WTC11 (cell line): ENCODE results near the gene ICOS. TPM values are rescaled to one million over a fixed set of nuclear protein-coding genes. Genes with fewer than 3 reads are reported as not detected.
"Not testable (repeated sequence)": the region's sequence is repeated elsewhere in the genome, so short reads cannot be mapped to it uniquely, and the experiment has no call there.

Experiments
- ATAC-seq: fragments of 200-7000 bp; cut with Tn5 transposase; 2 replicates; pipeline ENCODE4 v1.10.0; 2021; ENCODE audit warnings: mild to moderate bottlenecking, moderate library complexity
- CTCF ChIA-PET: fragments of 300-600 bp; sonication (Branson Sonifier 250); formaldehyde crosslinking; loops from one replicate; lab custom pipeline; 2021; ENCODE audit warnings: antibody characterized with exemption; lab: Charles Lee
- POLR2A ChIA-PET: fragments of 350-600 bp; sonication (Branson Sonifier 250); formaldehyde crosslinking; loops from one replicate; lab custom pipeline; 2021; ENCODE audit warnings: antibody characterized with exemption; lab: Charles Lee
- DNase-seq: peaks from one replicate; pipeline ENCODE4 v3.0.0; 2021; ENCODE audit warnings: low spot score
- H3K27ac Mint-ChIP-seq: 2 replicates; pipeline ENCODE4 v1.8.0; 2021; ENCODE audit warnings: mixed read lengths
- H3K27me3 Mint-ChIP-seq: 2 replicates; pipeline ENCODE4 v1.8.0; 2021; ENCODE audit warnings: low read depth, mild to moderate bottlenecking, moderate library complexity, mixed read lengths
- H3K36me3 Mint-ChIP-seq: 2 replicates; pipeline ENCODE4 v1.8.0; 2021; ENCODE audit warnings: mixed read lengths
- H3K4me1 Mint-ChIP-seq: 2 replicates; pipeline ENCODE4 v1.8.0; 2022; ENCODE audit warnings: mixed read lengths
- H3K4me3 Mint-ChIP-seq: 2 replicates; pipeline ENCODE4 v1.8.0; 2021; ENCODE audit warnings: mild to moderate bottlenecking, moderate library complexity, mixed read lengths
- H3K9me3 Mint-ChIP-seq: 2 replicates; pipeline ENCODE4 v1.8.0; 2021; ENCODE audit warnings: mixed read lengths
- CDX4 ChIP-seq: fragments of 250-450 bp; sonication (Bioruptor Pico); IDR thresholded peaks from 2 replicates; pipeline ENCODE4 v1.9.0; 2021; ENCODE audit warnings: moderate library complexity, mild to moderate bottlenecking, inconsistent platforms, borderline replicate concordance
- EMX1 ChIP-seq: fragments of 250-450 bp; sonication (Bioruptor Pico); IDR thresholded peaks from 2 replicates; pipeline ENCODE4 v1.8.0; 2021; ENCODE audit warnings: mild to moderate bottlenecking
- FOXJ3 ChIP-seq: sonication (generic); formaldehyde crosslinking; IDR thresholded peaks from 2 replicates; pipeline ENCODE4 v1.9.0; 2021; ENCODE audit warnings: missing genetic modification reagents, mild to moderate bottlenecking, borderline replicate concordance
- FOXP1 ChIP-seq: sonication (generic); formaldehyde crosslinking; IDR thresholded peaks from 2 replicates; pipeline ENCODE4 v1.8.0; 2022; ENCODE audit warnings: missing genetic modification reagents, mild to moderate bottlenecking, moderate library complexity, borderline replicate concordance
- GTF2I ChIP-seq: fragments of 250-450 bp; sonication (Bioruptor Pico); conservative IDR thresholded peaks from 2 replicates; pipeline ENCODE4 v1.4.0; 2021; ENCODE audit warnings: mild to moderate bottlenecking
- NFE2L1 ChIP-seq: sonication (generic); formaldehyde crosslinking; IDR thresholded peaks from 2 replicates; pipeline ENCODE4 v1.8.1; 2023; ENCODE audit warnings: missing genetic modification reagents
- NFYB ChIP-seq: sonication (generic); formaldehyde crosslinking; conservative IDR thresholded peaks from 2 replicates; pipeline ENCODE4 v1.8.0; 2022; ENCODE audit warnings: low read depth, missing genetic modification reagents
- NR1H2 ChIP-seq: sonication (generic); formaldehyde crosslinking; IDR thresholded peaks from 2 replicates; pipeline ENCODE4 v1.9.0; 2021; ENCODE audit warnings: mild to moderate bottlenecking, moderate library complexity, missing genetic modification reagents
- PRDM15 ChIP-seq: sonication (generic); formaldehyde crosslinking; IDR thresholded peaks from 2 replicates; pipeline ENCODE4 v1.8.0; 2022; ENCODE audit warnings: missing genetic modification reagents
- RELA ChIP-seq: sonication (generic); formaldehyde crosslinking; IDR thresholded peaks from 2 replicates; pipeline ENCODE4 v1.8.1; 2022; ENCODE audit warnings: missing genetic modification reagents, mild to moderate bottlenecking, borderline replicate concordance
- SP1 ChIP-seq: sonication (generic); formaldehyde crosslinking; conservative IDR thresholded peaks from 2 replicates; pipeline ENCODE4 v1.8.1; 2022; ENCODE audit warnings: missing genetic modification reagents
- TCF7 ChIP-seq: sonication (generic); formaldehyde crosslinking; IDR thresholded peaks from 2 replicates; pipeline ENCODE4 v1.8.0; 2022; ENCODE audit warnings: mild to moderate bottlenecking, low read depth, missing genetic modification reagents, moderate library complexity
- TEAD4 ChIP-seq: sonication (generic); formaldehyde crosslinking; IDR thresholded peaks from 2 replicates; pipeline ENCODE4 v1.8.0; 2022; ENCODE audit warnings: mild to moderate bottlenecking, missing genetic modification reagents
- TP53 ChIP-seq: sonication (generic); formaldehyde crosslinking; IDR thresholded peaks from 2 replicates; pipeline ENCODE4 v1.8.1; 2023; ENCODE audit warnings: mild to moderate bottlenecking, missing genetic modification reagents
- ZNF121 ChIP-seq: sonication (generic); formaldehyde crosslinking; IDR thresholded peaks from 2 replicates; pipeline ENCODE4 v1.8.0; 2023; ENCODE audit warnings: missing genetic modification reagents
- ZNF138 ChIP-seq: sonication (generic); formaldehyde crosslinking; conservative IDR thresholded peaks from 2 replicates; pipeline ENCODE4 v1.8.1; 2022; ENCODE audit warnings: mild to moderate bottlenecking, moderate library complexity, missing genetic modification reagents
- ZNF317 ChIP-seq: sonication (generic); formaldehyde crosslinking; IDR thresholded peaks from 2 replicates; pipeline ENCODE4 v1.8.1; 2023; ENCODE audit warnings: low read depth, mild to moderate bottlenecking, moderate library complexity, missing genetic modification reagents, borderline replicate concordance
- ZNF416 ChIP-seq: fragments of 250-450 bp; sonication (Bioruptor Pico); IDR thresholded peaks from 2 replicates; pipeline ENCODE4 v1.9.0; 2021; ENCODE audit warnings: mild to moderate bottlenecking, inconsistent platforms
- ZNF671 ChIP-seq: fragments of 250-450 bp; sonication (Bioruptor Pico); IDR thresholded peaks from 2 replicates; pipeline ENCODE4 v1.8.0; 2021; ENCODE audit warnings: mild to moderate bottlenecking
- total RNA-seq: library from RNA; stranded (reverse); gene quantifications from 3 replicates; pipeline ENCODE4 v1.2.3, GENCODE V29; 2021
- TF ChIP-seq, protein P1 (sequence below): sonication (generic); formaldehyde crosslinking; conservative IDR thresholded peaks from 2 replicates; pipeline ENCODE4 v1.8.1; 2022; ENCODE audit warnings: mild to moderate bottlenecking, missing genetic modification reagents
- TF ChIP-seq, protein P2 (sequence below): sonication (generic); formaldehyde crosslinking; IDR thresholded peaks from 2 replicates; pipeline ENCODE4 v1.8.0; 2022; ENCODE audit warnings: mild to moderate bottlenecking, missing genetic modification reagents
- TF ChIP-seq, protein P3 (sequence below): fragments of 250-450 bp; sonication (Bioruptor Pico); IDR thresholded peaks from 2 replicates; pipeline ENCODE4 v1.9.0; 2021; ENCODE audit warnings: mild to moderate bottlenecking
- TF ChIP-seq, protein P4 (sequence below): sonication (generic); formaldehyde crosslinking; IDR thresholded peaks from 2 replicates; pipeline ENCODE4 v1.8.1; 2022; ENCODE audit warnings: mild to moderate bottlenecking, moderate library complexity, missing genetic modification reagents

The ICOS gene
- total RNA-seq, 1 experiment from 2014 or later = 0.11 TPM

GRCh38 chr2:203937788-203938187 lies 1.2 kb downstream of the ICOS start (continued):
- TF ChIP-seq PRDM15 (CRISPR knock-in tag) (no peak), NFE2L1 (CRISPR knock-in tag) (no peak), NR1H2 (CRISPR knock-in tag) (no peak), FOXJ3 (CRISPR knock-in tag) (no peak), RELA (no peak), ZNF317 (CRISPR knock-in tag) (no peak), TEAD4 (CRISPR knock-in tag) (no peak)
- TF ChIP-seq, protein P1, sequence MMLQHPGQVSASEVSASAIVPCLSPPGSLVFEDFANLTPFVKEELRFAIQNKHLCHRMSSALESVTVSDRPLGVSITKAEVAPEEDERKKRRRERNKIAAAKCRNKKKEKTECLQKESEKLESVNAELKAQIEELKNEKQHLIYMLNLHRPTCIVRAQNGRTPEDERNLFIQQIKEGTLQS = no peak

- Mint-ChIP-seq H3K27me3 (no peaks in the 10 kb centered on the region), H3K4me3 (no peak overlapping the region), H3K27ac (no peak overlapping the region), H3K9me3 (peaks cover 27% of the 10 kb centered on the region), H3K4me1 (peaks cover 13% of the 10 kb centered on the region), H3K36me3 (peaks cover 6% of the 10 kb centered on the region)
- POLR2A ChIA-PET = no interaction called here
- DNase-seq = no peak
- CTCF ChIA-PET = no interaction called here
- no peak for ATAC-seq
- TF ChIP-seq, protein P2, sequence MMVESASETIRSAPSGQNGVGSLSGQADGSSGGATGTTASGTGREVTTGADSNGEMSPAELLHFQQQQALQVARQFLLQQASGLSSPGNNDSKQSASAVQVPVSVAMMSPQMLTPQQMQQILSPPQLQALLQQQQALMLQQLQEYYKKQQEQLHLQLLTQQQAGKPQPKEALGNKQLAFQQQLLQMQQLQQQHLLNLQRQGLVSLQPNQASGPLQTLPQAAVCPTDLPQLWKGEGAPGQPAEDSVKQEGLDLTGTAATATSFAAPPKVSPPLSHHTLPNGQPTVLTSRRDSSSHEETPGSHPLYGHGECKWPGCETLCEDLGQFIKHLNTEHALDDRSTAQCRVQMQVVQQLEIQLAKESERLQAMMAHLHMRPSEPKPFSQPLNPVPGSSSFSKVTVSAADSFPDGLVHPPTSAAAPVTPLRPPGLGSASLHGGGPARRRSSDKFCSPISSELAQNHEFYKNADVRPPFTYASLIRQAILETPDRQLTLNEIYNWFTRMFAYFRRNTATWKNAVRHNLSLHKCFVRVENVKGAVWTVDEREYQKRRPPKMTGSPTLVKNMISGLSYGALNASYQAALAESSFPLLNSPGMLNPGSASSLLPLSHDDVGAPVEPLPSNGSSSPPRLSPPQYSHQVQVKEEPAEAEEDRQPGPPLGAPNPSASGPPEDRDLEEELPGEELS (CRISPR knock-in tag) = no peak
- TF ChIP-seq SP1 (CRISPR knock-in tag) = no peak
- no peak for TF ChIP-seq ZNF416 (CRISPR knock-in tag)
- no peak for TF ChIP-seq ZNF671 (CRISPR knock-in tag)
- no peak for TF ChIP-seq ZNF138 (CRISPR knock-in tag)
- TF ChIP-seq, protein P3, sequence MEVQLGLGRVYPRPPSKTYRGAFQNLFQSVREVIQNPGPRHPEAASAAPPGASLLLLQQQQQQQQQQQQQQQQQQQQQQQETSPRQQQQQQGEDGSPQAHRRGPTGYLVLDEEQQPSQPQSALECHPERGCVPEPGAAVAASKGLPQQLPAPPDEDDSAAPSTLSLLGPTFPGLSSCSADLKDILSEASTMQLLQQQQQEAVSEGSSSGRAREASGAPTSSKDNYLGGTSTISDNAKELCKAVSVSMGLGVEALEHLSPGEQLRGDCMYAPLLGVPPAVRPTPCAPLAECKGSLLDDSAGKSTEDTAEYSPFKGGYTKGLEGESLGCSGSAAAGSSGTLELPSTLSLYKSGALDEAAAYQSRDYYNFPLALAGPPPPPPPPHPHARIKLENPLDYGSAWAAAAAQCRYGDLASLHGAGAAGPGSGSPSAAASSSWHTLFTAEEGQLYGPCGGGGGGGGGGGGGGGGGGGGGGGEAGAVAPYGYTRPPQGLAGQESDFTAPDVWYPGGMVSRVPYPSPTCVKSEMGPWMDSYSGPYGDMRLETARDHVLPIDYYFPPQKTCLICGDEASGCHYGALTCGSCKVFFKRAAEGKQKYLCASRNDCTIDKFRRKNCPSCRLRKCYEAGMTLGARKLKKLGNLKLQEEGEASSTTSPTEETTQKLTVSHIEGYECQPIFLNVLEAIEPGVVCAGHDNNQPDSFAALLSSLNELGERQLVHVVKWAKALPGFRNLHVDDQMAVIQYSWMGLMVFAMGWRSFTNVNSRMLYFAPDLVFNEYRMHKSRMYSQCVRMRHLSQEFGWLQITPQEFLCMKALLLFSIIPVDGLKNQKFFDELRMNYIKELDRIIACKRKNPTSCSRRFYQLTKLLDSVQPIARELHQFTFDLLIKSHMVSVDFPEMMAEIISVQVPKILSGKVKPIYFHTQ = no peak
- no peak for TF ChIP-seq CDX4 (CRISPR knock-in tag)
- no peak for TF ChIP-seq FOXP1
- TF ChIP-seq GTF2I (CRISPR knock-in tag) = no peak
- TF ChIP-seq, protein P4, sequence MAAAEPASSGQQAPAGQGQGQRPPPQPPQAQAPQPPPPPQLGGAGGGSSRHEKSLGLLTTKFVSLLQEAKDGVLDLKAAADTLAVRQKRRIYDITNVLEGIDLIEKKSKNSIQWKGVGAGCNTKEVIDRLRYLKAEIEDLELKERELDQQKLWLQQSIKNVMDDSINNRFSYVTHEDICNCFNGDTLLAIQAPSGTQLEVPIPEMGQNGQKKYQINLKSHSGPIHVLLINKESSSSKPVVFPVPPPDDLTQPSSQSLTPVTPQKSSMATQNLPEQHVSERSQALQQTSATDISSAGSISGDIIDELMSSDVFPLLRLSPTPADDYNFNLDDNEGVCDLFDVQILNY = no peak
- no peak for TF ChIP-seq TCF7 (CRISPR knock-in tag)
- no peak for TF ChIP-seq NFYB (CRISPR knock-in tag)
- TF ChIP-seq TP53 (CRISPR knock-in tag) = no peak
- no peak for TF ChIP-seq EMX1 (CRISPR knock-in tag)
- no peak for TF ChIP-seq ZNF121
Measured at GRCh38 chr2:203940039-203940438, 3.5 kb downstream of the ICOS start.

GRCh38 chr2:203943493-203944382 lies 7.2 kb downstream of the ICOS start:
- H3K4me3 Mint-ChIP-seq, H3K27me3 Mint-ChIP-seq, H3K36me3 Mint-ChIP-seq, H3K4me1 Mint-ChIP-seq, H3K27ac Mint-ChIP-seq, POLR2A ChIA-PET: not testable (repeated sequence)
- DNase-seq (peak; percentile 40), ATAC-seq (peak; percentile 60)
- CTCF ChIA-PET = interaction anchor here (0.6 to 2.5 kb wide), 9 partner anchors 15 to 645 kb away, joined by 3 to 7 read pairs (median 3); no protein-coding TSS in a partner anchor
- peaks cover 22% of the 10 kb centered on the region for H3K9me3 Mint-ChIP-seq
